Stimulated activated CD8-positive, alpha-beta memory T cell treated with anti-CD3 and anti-CD28 coated beads, Interleukin-4, amount 100 ng/mL, for 1 hour (primary cell): Measurements from ENCODE around the gene ZFPM1.
"Not testable (repeated sequence)": the region's sequence is repeated elsewhere in the genome, so short reads cannot be mapped to it uniquely, and the experiment has no call there.

Experiments used
- DNase-seq, 2 donors: peaks; one replicate each; pipeline ENCODE4 v3.0.0-alpha.2; 2020; ENCODE audit warnings: low read depth in 2 of 2, low spot score in 1 of 2

Gene ZFPM1

GRCh38 chr16:88511906-88512305, 58.8 kb downstream of the ZFPM1 start:
- DNase-seq = no peak

GRCh38 chr16:88512728-88513696, 59.9 kb downstream of the ZFPM1 start:
- no peak for DNase-seq

GRCh38 chr16:88514070-88514469, 61.0 kb downstream of the ZFPM1 start:
- no peak for DNase-seq

- no peak for DNase-seq
These were observed 61.6 kb downstream of the ZFPM1 start for GRCh38 chr16:88514526-88515232.

- DNase-seq = no peak
These were observed 62.3 kb downstream of the ZFPM1 start for GRCh38 chr16:88515371-88515770.

- DNase-seq = no peak
These were observed 63.0 kb downstream of the ZFPM1 start for GRCh38 chr16:88515925-88516594.

- no peak for DNase-seq
These were observed 63.6 kb downstream of the ZFPM1 start for GRCh38 chr16:88516601-88517061.

GRCh38 chr16:88517208-88517774, 64.2 kb downstream of the ZFPM1 start:
- DNase-seq = not testable (repeated sequence)

- not testable (repeated sequence) for DNase-seq
These were observed 65.5 kb downstream of the ZFPM1 start for GRCh38 chr16:88518411-88519111.

GRCh38 chr16:88519240-88519639, 66.2 kb downstream of the ZFPM1 start:
- no peak for DNase-seq

GRCh38 chr16:88519938-88520653, 67.0 kb downstream of the ZFPM1 start:
- no peak for DNase-seq

- DNase-seq = no peak
These were observed 68.6 kb downstream of the ZFPM1 start for GRCh38 chr16:88521674-88522073.

- no peak for DNase-seq
These were observed 69.3 kb downstream of the ZFPM1 start for GRCh38 chr16:88522276-88522949.

- no peak for DNase-seq
These were observed 70.5 kb downstream of the ZFPM1 start for GRCh38 chr16:88523309-88524161.

- no peak for DNase-seq
These were observed 71.3 kb downstream of the ZFPM1 start for GRCh38 chr16:88524274-88524972.

- DNase-seq = no peak
These were observed 72.0 kb downstream of the ZFPM1 start for GRCh38 chr16:88524973-88525662.

GRCh38 chr16:88525663-88525990, 72.5 kb downstream of the ZFPM1 start:
- DNase-seq = no peak
